GM21390 (cell line): ENCODE data around the gene GLRX.
A peak's percentile ranks its signal among the peaks of the same experiment; 100 is the strongest.

ENCODE experiments used
- ATAC-seq: cut with Tn5 transposase; IDR thresholded peaks from one replicate; pipeline ENCODE4 v1.9.1; 2021; ENCODE audit not compliant: unreplicated experiment

GLRX gene

DNA sequence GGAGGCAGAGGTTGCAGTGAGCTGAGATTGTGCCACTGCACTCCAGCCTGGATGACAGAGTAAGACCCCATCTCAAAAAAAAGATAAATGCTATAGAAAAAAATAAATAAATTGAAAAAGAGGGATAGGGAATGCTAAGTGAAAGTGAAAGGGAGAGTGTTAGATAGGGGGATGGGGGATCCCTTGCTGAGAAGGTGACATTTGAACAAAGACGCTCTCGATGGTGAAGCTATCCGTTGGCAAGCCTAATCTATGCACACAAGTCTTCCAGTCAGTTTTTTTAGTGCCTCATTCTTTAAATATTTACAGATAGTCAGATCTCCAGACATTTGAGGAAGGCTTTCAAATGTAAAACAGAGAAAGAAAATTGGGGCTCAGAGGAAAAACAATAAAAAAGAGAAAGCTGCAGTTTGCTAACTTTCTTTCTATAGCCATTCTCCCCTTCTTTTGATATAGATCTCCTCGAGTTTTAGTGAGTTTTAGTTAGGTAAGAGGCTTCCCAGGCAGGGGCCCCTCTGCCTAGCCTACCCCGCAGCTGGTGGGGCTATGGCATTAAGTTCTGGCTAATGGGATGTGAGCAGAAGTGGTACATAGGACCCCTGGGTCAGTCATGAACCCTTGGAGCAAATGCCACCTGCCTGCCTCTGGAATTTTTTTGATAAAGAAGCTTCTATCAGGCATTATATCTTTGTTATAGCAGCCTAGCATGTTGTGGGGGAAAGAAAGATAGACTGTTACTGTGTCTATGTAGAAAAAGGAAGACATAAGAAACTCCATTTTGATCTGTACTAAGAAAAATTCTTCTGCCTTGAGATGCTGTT lies 12.0 kb downstream of the GLRX start:
- no peak for ATAC-seq

DNA sequence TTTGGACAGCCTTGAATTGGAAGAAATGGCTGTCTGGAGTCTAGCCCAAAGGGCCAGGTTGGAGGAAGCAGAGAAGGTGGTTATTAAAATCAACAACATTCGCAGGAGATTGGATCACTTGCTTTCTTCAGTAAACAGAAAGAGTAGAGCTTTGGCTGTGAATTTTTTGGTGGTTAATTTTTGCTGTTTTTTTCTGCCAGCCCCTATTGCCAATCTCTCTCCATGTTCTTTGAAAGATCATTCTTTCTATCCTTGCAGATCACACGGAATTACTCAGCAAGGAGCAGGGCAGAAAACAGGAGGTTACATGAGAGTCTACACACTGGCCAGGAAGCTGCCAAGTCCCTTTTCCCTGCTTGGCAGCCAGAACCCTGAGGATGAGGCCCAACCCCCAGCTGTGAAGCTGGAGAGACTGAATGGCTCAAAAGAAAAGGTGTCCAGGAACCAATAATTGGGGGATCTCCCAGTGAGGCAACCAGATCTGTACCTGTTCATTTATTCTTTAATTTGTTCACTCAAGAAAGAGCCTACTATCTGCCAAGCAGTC lies 13.0 kb downstream of the GLRX start:
- no peak for ATAC-seq

DNA sequence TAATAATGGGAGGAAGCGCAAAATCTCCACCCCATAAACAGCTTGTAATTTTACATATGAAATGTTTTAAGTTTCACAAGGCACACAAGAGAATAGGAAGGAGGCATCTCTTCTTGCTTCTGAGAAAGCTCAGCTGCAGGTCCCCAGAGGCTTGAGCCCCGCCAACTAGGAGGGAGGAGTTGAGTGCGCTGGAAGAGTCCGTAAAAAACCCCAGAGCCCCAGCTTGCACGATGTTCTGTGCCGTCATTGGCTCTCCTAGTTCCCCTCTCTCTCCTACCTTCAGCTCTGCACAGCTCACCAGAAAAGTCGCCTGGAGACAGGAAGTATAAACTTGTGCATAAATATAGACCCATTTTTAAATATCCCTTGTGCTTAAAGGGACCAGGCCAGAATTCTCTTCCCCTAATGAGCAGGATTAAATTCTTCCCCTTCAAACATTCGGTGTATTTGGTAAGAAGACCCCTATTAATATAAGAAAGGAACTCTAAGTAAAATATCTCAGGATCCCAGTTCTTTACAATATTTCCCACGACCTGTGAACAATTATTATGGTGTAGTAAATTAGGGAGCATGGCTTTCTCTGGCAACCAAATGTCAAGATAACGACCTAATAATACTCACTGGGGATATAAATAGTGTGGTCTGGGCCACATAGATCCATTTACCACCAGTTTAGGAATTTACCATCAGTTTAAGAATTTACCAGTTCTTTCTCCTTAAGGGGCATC lies 13.7 kb downstream of the GLRX start:
- ATAC-seq: peak; percentile 99

DNA sequence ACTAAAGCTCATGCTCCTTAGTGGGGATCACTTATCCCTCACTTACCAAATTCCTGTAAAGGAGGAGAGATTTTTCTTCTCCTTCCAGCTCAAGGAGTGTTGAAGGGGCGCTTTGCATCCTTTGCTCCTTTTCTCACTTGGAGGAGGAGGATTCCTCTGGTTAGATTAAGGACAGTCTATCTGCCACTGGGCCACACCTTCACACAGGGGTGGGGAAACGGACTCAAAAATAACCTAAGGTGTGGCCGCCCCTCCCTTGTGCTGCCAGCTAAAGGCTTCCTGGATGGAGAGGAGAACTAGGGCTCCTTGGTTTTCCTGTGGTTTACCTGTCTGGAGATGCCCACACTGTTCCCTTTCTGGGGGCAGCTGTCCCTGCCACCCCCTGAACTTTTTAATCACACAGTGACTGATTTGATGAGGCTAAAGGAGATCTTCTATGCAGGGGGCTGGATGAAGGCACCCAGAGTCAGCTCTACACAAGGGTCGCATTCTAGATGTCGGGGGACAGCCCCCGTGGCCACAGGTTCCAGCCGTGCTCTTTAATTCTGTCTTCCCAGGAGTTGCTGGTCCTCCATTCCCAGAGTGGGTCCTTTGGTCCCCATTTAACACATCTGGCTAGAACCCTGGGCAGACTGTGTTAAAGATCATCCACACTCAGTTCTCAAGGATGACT lies 14.4 kb downstream of the GLRX start:
- no peak for ATAC-seq

DNA sequence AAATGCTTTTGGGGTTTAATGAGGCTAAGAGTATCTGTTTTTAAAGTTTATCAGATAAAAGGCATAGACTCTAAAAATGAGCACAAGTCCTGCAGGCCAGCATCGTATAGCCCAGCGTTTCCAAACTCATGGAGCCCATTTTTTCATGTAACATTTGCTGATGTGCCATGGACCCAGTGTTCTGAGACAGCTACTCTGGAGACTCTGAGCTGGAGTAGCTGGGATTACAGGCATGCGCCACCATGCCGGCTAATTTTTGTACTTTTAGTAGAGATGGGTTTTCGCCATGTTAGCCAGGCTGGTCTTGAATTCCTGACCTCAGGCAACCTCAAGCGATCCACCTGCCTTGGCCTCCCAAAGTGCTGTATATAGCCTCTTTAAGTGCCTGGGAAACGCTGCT lies 15.8 kb downstream of the GLRX start:
- no peak for ATAC-seq

DNA sequence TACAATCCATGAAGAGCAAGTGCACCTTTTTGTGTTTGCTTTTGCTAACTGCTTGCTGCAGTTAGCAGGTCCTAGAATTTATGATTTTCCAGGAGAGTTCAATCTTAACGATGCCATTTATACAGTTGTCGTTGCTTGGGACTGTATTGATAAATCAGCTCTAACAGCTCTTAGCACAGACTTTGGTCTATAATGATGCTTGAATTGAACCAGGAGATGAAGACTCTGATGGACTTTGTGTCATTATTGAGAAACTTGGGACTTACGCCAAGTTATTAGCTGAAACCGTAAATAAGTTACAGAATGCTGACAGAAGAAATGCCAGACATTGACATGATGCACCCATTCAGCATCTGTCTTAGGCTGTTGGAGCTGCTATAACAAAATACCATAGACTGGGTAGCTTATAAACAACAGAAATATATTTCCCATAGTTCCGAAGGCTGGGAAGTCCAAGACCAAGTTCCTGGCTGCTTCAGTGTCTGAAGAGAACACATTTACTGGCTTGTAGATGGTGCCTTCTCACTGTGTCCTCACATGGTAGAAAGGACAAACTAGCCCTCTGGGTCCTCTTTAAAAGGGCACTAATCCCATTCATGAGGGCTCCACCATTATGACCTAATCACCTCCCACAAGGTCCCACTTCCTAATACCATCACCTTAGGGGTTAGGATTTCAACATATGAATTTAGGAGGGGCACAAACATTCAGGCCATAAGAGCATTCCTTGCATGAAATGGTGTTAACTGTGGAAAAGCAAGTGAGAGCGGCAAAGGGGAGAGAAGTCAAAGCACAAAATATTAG lies 17.6 kb downstream of the GLRX start:
- no peak for ATAC-seq

DNA sequence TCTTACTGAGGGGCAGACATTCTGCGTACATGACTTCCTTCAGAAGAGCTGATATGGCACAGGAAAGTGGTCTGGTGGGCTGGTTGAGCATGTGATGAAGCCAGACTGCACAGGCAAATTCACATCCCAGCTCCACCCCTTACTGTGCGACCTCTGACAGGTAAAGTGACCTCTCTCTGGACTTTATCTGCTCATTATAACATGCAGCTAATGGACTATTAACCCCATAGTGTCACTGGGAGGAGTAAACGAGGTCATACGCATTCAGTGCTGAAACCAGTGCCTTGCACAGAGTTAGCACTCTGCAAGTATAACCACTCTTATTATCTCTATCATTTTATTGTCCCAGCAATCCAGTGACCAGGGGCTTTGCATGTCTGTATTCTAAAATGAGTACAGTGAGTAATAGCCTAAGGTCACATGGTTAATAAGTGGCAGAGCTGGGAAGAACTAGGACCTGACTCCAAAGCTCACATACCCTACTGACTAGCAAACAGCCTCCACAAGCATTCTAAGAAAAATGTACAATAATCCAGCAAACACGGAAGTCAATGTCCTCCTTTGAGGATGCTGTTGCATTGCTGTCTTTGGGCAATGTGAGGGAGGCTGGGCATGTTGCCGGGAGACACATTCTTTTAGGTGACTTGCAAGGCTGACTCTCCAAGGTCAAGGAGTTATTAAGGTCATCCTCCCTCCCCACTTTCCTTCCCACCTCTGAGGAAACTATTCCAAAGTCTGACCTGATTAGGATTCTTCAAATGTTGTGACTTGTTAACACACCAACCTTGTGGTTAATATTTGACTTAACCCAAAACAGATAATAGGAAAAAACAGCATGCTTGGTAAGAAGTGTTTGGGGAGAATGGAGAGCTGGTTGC lies 19.0 kb downstream of the GLRX start:
- no peak for ATAC-seq

DNA sequence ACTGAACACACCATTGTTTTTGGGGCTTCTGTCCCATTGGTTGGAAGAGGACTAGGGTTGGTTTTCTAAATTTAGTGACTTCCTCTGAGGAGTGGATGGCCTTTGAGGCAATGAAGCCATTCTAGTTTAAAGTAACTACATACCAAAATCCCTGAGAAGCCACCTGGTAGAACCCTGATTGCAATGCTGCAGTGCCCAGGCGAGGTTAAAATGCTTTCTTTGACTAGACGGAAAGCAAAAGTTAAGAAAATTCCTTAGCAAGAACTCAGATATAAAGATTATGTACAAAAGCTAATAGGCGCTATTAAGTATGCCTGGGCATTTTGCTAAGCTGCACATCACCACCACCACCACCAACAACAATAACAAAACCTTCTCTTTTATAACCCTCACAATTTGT lies 20.6 kb downstream of the GLRX start:
- ATAC-seq: no peak

DNA sequence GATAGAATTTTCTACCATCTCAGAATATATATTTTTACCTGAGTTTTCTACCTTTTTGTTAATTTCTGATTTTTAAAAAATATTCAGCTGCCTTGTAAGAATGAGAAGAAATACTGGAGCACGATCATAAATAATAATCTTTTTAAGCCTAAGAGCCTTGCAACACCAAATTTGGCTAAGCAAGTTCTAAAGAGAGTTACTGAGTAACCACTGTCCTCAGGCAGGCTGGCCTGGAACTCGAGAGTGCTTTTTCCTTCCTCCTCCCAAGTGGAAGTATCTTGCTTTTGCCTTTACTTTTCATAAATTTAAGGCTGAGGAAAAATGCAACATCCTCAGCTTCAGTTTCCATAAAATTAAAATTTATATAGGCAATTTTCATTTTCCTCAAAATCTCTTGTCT lies 21.0 kb downstream of the GLRX start:
- ATAC-seq: no peak

DNA sequence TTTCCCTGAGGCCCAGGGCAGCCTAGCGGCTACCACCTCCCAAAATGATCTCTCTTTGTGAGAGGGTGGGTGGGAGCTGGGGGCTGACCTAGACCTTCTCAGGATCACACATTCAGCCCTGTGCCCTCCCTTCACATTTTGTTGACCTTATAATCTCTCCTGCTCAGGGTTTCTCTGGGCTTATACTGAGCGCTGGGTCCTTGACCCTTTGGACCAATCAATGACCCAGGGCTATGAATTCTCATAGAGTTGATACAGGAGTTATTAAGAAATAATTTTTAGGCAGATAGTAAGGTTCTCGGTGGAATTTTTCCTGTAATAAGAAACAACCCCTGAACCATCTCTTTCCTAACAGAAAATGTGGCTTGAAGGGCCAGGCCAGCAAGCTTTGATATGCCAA lies 22.0 kb downstream of the GLRX start:
- no peak for ATAC-seq

DNA sequence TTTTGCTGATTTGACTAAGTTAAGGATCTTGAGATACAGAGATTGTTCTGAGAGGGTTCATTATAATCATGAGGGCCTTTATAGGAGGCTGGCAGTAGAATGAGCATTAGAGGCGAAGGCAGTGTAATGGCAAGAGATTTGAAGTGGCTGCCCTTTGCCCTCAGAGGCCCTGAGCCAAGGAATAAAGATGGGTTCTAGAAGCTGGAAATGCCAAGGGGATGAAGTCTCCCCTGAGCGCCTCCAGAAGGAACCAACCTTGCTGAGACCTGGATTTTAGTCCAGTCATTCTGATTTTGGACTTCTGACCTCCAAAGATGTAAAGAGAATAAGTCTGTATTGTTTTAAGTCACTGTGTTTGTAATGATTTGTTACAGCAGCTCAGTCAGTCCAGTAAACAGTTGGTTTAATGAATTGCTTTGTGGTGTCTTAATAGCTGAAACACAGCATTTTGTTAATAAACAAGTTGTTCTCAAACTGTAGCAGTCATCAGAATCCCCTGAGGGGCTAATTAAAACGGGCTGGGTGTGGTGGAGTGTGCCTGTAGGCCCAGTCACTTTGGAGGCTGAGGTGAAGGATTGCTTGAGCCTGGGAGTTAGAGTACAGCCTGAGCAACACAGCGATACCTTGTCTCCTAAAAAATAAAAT lies 23.2 kb downstream of the GLRX start:
- ATAC-seq: no peak

DNA sequence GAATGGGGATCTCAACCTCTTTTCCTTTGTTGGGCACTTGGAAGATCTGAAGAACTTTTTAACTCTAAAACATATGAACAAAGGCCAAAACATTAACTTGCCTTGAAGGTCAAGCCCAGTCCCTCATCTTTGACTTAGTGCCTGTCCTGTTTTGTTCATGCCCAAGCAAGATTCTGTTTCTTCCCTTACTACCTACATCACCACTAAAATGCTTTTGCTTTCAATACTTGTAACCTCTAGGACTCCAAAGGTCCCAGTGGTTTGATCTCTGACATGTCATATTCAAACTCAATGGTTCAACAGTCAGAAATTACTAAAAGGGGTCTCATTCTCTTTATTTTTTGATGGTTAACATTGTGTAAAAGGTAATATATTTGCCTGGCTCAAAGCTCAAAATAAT lies 24.0 kb downstream of the GLRX start:
- ATAC-seq: no peak

DNA sequence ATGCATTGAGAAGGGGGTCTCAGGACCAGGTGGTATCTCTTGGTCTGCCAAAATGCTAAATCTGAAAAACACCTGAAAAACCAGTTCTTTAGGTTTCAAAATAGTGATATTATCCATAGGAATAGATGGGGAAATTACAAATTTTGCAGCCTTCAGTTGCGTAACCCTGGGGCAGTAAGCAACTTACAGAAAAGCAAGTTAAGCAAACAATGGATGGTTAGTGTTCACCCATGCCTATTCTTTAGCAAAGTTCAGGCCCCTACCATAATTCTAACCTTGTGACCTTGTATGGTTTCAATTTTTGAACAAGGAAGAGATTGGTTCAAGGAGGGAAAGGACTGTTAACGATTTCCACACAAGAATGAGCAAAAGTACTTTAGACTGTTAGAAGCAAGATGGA lies 24.5 kb downstream of the GLRX start:
- no peak for ATAC-seq

DNA sequence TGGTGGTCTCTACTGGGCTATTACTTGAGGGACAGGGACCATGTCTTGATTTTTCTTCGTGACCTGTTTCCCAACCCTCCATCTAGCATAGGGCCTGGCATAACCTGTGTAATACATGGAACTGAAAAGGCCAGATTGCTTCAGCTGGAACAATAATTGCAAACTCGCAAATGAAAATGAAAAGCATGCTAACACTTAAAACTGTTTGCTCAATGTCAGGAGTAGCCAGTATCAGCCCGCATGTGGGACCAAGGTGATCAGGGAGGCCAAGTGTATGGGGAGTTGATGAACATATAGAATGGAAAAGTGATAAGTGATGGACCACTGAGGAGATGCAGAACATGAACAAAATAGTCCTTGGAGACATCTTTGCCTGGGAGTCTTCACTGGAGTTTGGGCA lies 25.2 kb downstream of the GLRX start:
- ATAC-seq: no peak

DNA sequence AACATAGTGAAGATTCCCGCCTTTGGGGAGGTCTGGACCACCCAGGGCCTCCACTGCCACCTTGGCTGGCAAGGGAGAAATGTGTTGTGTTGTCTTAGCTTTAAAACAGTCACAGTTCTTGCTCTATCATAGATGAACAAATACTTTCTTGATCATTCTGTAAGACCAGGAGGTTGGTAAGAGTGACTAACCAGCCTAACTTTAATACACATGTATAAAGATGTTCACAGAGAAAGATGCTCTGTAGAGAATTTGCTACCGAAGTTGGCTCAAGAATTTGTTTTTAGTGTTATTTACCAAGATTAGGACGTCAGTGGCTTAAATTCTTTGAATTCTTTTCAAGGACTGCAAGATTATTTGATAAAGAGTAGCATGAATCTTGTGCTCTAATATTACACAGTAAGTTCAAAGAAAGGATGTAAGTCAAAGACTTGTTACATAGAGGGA lies 28.4 kb downstream of the GLRX start:
- no peak for ATAC-seq

DNA sequence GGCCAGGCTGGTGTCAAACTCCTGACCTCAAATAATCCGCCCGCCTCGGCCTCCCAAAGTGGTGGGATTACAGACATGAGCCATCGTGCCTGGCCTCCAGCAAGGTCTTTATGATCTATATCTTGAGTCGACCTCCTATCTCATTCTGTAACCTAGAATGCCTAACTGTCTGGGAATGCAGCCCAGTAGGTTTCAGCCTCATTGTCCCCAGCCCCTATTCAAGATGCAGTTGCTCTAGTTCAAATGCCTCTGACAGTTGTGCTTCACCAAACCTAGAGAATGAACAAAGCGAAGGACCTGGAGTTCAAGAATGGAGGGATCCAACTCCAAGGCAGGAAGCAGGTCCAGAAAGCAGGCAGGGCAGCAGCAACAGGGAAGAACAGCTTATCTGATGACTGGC lies 30.8 kb downstream of the GLRX start:
- no peak for ATAC-seq

DNA sequence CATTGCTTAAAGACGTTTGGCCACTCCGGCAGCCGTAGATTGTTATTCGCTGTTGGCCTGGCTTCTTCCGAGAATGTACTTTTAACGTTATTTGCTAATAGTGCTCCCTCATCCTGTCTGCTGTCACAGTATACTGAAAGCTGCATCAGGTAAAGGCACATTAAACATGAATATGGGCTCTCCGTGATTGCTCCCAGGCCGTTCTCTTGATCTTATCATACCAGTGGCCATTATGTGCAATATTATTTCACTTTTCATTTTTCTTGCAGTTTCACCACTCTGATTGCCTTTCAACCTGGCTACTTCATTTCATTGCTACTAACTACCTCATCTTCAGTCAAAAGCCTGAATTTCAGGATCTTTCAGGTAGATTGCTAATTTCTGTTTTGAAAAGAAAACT lies 34.0 kb downstream of the GLRX start:
- no peak for ATAC-seq

DNA sequence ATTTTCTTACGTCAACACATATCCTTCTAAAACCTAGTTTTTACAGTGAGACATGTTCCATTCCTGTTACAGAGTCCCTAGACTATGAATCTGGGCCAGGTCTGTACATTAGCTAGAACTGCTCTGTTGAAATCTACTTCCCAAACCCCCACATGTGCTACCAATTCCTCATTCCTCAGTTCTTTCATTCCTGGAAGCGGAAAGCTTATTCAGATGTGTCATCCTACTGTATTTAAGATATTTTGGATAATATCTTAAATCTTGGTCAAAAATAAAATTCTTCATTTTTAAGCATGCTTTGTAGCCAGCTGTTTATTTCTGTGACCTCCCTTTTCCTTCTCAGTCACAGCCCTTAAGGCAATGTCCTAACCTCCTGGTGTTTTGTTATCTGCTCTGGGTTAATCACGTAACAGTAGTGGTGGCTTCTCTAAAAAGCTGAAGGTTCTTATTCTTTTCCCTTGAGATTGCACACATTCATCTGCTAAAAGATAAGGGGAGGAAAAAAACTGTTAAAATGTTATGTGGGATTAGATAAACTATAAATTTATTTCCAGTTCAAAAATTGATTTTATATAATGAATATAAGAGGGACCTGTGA lies 35.6 kb downstream of the GLRX start:
- no peak for ATAC-seq
